GM19372 (cell line): Measurements from ENCODE around the gene ZFR.
A peak's percentile ranks its signal among the peaks of the same experiment; 100 is the strongest.
"Not testable (repeated sequence)": the region's sequence is repeated elsewhere in the genome, so short reads cannot be mapped to it uniquely, and the experiment has no call there.

Experiments
- ATAC-seq: cut with Tn5 transposase; IDR thresholded peaks from one replicate; pipeline ENCODE4 v1.9.1; 2021; ENCODE audit warnings: mild to moderate bottlenecking, low read depth, moderate library complexity; ENCODE audit not compliant: unreplicated experiment

The ZFR gene

DNA sequence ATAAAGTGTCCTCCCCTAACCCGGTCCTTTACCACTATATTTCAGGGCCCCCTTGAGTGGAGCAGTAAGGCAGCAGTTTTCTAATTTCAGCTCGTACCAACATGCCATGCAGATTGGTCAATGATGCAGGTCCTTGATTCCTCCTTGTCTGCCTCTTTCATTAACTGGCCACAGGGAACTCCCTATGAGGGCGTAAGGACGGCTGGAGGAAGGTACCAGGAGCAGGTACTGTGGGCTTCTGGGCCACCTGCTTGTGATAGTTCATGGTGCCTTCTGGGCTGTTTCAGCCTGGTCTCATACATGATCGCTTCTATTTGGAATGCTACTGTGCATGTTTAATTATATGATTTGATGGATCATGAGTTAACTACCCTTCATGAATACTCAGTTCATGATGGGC is 9.4 kb upstream of the ZFR start:
- no peak for ATAC-seq

DNA sequence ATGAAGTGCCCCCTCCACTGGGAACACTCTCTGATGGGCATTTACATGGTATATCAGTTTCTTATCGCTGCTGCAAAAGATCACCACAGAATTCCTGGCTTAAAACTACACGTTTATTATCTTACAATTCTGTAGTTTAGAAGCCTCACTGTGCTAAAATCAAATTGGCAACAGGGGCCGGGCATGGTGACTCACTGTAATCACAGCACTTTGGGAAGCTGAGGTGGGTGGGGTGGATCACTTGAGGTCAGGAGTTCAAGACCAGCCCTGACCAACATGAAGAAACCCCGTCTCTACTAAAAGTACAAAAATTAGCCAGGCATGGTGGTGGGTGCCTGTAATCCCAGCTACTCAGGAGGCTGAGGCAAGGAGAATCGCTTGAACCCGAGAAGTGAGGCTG is 7.8 kb upstream of the ZFR start:
- ATAC-seq, result not testable (repeated sequence)

DNA sequence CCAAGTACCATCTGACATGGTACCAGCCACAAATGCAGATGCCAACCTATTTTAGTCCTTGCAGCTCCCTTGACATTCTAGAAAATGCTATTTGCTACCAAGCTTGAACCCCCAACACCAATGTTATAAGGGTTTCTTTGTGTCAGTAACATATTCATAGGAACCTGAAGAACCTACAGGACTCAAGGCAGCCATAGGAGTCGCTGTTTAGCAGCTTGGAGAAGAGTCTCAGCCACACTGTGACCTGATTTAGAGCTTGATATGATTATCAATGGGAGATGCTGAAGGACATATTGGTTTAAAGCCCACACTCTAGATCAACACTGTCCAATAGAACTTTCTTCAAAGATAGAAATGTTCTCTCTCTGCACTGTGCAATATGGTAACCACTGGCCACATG is 6.4 kb upstream of the ZFR start:
- ATAC-seq, result no peak

DNA sequence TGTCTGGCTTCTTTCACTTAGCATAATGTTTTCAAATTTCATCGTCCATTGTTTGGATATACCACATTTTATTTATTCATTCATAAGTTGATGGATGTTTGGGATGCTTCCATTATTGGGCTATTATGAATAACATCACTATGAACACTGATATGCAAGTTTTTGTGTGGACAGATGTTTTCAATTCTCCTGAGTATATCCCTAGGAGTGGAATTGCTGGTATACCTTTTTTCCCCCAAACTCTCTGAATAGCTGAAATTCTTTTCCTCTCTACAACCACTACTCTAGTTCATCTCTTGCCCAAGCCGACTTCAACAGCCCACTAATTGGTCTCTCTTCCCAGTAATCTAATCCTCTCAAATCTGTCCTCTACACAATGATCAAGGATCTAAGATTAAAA is 4.7 kb upstream of the ZFR start:
- ATAC-seq, result no peak

DNA sequence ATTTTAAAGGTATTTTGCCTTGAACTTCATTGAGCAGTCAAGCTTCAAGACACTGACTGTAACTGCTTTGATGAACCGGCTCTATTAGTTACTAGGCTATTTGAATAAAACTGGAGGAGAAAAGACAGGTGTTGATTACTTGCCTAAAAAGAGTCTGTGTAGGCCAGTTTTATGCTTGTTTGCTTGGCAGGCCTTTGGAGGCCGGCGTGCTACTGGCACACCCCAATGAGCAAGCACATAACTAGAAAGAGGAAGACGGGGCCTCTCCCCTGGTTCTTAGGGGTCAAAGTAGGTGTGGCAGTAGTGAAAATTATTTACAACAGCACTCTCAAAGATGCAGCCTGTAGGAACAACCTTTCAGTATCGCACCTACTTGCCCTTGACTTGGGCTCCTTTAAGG is 2.1 kb upstream of the ZFR start:
- no peak for ATAC-seq

DNA sequence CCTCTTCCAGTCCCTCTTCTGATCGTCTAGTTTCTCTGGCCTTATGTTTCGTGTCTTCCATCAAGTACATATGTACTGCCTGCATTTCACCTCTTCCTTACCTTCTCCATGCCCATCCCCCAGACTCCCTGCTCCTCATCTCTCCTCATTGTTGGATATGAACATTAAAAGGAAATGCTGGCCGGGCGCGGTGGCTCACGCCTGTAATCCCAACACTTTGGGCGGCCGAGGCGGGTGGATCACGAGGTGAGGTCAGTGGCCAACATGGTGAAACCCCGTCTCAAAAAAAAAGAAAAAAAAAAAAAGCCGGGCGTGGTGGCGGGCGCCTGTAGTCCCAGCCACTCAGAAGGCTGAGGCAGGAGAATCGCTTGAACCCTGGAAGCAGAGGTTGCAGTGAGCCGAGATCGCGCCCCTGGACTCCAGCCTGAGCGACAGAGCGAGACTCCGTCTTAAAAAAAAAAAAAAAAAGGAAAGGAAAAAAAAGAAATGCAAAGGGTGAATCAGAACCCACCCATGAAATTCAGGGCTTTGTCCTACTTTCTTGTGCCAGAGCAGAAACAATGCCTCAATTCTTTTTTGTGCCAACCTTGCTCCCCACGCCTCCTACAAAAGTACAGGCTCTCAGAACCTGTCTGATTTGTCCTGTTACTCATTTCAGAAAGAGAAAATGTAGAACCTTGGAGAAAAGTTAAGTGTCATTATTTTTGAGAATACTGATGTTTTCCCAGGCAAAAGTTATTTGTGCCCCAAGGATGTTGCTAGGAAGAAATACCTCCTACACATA is 1.5 kb upstream of the ZFR start:
- no peak for ATAC-seq

DNA sequence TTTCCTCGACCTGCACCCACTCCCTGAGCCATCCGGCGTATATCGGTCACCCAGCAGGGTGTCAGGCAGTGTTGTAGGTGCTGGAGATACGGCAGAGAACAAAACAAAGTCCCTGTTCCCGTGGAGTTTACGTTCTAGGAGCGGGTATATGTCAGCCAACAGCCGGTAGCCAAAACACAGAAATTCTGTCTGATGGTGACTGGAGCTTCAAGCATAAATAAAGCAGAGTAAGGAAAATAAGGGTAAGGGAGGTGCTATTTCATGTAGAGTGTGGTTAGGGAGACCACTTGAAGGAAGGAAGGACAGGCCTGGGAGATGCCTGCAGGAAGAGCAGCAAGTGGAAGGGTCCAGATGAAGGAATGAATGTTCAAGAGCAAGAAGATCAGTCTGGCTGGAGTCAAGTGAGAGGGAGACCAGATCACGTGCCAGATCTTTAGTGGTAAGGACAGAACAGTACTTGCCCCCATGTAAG is 783 bp upstream of the ZFR start:
- ATAC-seq, result no peak

DNA sequence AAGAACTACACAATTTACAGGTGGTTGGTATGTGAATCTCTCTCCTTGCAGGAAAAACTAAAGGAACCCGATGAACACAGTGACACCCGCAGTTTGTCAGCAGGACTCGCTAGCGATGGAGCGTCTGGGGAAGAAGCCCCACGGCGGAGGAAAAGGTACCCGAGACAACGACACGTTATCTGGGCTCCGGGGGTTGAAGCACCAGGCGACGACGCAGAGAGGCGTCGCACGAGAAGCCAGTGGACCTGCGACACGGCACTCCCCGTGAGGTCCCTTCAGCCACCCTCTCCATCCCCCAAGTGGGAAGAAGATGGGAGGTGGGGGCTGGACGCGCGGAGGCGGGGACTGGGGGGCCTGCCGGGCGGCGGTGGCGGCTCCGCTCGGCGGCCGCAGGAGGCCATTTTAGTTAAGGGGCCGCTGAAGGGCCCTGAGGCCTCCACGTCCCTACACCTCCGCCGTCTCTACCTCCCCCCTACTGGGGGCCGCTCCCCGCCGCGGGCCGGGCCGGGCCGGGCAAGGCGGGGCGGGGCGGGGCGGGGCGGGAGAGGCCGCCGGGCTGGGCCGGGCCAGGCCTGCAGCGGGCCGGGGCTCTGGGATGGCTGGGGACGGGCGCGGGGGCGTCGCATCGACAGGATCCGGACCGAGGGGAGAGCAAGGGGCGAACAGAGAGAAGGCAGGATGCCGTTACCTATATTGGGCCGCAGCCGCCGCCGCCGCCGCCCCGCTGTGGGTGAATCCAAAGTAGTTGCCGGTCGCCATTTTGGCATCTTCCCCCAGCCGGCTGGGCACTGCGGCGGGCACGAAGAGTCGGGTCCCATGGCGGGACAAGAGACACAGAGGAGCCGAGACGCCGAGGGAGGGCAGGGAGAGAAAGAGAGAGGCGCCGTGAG is 754 bp downstream of the ZFR start:
- peak; percentile 49 for ATAC-seq

DNA sequence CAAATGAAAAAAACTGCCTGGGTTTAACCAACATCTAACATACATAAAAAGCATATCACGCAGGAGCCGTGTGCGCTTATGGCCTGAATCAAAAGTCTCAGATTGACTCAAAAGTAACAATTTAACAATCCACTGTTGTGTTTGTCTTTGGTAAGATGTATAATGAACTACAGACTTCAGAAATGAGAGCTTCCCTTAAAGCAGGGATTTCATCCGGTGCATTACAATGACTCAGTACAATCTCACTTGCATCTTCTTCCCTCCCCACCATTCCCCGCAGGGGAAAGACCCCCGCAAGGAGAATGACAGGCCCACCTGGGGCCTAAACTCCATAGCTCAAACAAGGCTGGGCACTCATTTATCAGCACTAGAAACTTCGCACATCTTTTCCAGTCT is 1.4 kb downstream of the ZFR start:
- ATAC-seq, result peak; percentile 6

DNA sequence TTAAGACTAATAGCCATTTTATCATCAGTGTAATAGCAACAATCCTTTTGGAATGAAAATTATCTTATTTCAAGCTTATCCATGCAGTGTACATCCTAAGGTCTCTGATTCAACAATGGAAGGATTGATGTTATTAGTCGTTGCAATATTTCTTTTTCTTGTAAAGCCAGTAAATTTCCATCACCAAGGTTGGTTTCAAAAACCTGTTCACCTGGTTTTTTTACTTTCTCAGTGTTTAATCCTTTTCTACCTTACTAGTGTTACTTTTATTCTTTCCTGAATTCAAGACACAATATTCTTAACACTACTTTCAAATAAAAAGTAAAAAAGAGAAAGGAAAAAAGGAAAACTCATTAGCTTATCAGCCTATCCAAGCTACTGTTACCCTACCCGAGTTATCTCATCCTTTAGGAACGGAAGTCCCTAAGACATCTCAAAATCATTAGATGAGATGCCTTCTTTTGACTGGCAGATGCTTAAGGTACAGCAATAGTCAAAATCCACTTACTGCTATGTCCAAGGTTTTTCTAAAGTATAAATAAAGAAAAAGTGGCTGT is 5.4 kb downstream of the ZFR start:
- no peak for ATAC-seq

DNA sequence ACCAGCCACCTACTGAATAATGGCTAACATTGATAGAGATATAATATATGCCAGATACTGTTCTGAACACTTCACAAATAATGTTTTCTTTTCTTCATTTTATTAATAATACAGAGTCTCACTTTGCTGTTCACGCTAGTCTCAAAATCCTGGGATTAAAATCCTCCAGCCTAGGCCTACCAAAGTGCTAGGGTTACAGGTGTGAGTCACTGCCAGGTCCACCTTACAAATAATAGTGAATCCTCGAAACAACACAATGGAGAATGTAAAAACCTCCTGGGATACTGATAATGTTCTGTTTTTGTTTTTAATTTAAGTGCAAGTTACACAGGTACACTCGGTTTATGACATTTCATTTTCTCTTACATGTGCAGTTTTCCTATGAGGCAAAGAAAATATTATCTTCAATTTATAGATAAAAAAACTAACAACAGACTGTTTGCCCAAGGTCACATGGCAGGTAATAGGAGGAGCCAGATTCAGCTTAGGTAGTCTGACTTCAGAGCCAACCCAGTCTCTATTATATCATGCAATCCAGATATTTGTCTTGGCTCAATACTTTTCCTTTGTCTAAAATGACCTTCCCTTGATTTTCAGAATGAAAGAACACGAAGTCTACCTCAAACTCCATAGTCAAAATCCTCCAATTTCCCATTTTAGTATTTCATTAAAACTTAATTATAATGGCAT is 7.8 kb downstream of the ZFR start:
- ATAC-seq, result no peak

DNA sequence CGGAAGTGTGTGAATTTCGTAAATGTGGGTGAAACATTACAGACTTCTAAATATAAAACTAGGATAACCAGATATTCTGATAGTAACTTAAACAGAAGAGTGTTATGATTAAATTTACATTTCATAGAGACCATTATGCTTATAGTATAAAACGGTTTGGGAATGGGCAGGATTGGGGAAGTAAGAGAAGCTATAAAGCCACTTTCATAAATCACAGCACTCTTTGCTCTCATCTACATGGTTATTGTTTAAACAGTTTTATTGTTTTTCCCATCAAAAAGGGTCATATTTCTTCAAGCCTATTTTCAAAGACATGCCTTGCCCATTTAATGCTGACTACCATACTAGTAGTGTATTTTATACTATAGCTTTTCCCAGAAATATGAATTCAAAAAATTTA is 9.2 kb downstream of the ZFR start:
- no peak for ATAC-seq

DNA sequence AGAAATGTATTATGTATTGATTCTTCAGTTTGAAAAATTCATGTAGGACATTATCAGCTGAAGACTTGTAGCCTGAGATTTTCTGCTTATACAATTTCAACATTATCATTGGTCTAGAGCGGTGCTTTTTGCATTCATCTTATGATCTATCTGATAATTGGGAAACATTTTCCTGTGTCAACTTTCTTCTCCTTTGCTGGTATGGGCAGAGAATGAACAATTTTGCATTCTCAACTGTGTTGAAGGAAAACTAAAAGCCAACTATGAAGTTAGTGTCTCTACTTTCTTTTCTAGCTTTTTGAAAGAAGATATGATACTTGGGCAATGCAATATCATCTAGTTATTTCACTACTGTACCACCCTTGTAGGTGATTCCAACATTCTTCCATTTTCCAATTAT is 10.3 kb downstream of the ZFR start:
- ATAC-seq, result no peak

DNA sequence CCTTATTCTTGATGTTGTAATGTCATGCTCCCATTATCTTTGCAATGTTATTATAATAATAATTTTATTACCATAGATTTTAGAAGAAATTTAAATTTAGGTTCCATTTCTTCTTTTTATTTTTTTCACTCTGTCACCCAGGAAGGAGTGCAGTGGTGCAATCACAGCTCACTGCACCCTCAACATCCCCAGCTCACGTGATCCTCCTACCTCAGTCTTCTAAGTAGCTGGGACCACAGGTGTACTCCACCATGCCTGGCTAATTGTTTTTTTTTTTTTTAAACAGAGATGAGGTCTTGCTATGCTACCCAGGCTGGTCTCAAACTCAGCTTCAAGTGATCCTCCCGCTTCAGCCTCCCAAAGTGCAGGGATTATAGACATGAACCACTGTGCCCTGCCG is 11.9 kb downstream of the ZFR start:
- ATAC-seq, result no peak

DNA sequence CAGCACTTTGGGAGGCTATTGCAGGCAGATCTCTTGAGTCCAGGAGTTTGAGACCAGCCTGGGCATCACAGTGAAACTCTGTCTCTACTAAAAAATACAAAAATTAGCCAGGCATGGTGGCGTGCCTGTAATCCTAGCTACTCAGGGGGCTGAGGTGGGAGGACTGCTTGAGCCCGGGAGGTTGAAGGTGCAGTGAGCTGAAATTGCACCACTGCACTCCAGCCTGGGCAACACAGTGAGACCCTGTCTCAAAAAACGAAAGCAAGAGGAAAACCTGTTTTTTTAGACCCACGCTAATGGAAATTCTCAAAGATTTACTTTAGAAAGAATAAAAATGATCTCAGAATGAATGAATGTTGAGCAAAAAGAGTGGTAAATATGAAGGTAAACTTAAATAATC is 13.7 kb downstream of the ZFR start:
- not testable (repeated sequence) for ATAC-seq

DNA sequence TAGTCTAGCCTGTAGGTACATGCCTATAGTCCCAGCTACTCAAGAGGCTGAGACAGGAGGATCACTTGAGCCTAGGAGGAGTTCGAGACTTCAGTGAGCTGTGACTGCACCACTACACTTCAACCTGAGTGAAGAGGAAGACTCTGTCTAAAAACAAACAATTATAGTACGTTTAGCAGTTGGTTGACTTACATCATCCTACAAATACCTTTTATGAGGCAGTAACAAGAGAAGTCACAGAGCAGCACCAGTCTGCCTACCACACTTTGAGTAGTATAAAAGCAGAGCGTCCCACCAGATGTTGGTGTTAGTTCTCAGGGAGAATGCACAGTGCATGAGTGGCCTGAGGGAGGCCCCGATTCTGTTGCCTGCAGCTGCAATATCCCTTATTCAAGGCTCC is 16.1 kb downstream of the ZFR start:
- ATAC-seq, result no peak

DNA sequence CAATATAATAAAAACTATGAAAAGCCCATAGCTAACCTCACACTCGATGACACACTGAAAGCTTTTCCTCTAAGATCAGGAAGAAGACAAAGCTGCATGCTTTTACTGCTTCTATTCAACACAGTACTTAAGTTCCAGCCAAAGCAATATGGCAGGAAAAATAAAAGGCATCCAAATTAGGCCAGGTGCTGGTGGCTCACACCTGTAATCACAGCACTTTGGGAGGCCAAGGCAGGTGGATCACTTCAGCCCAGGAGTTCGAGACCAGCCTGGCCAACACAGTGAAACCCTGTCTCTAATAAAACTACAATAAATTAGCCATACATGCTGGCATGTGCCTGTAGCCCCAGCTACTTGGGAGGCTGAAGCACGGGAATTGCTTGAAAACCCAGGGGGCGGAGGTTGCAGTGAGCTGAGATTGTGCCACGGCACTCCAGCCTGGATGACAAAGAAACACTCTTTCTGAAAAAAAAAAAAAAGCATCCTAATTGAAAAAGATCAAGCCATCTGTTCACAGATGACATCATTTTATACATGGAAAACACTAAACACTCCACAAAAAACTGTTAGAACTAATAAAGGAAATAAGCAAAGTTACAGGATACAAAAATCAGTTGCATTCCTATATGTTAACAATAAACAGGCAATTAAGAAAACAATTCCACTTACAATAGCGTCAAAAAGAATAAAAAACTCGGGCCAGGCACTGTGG is 17.9 kb downstream of the ZFR start:
- ATAC-seq, result no peak

DNA sequence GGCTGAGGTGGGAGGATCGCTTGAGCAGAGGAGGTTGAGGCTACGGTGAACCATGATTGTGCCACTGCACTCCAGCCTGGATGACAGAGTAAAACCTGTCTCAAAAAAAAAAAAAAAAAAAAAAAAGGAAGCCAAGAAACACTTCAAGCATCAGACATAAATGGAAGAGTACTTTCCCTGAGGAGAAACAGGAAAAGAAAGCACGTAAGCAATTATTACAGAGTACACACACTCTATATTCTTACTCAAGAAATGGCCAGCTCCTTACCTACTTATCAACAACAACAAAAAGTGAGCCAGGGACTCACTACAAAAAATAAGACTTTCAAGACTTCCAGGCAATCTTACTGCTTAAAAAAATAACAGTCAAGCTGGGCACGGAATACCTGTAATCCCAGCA is 21.8 kb downstream of the ZFR start:
- ATAC-seq, result no peak

DNA sequence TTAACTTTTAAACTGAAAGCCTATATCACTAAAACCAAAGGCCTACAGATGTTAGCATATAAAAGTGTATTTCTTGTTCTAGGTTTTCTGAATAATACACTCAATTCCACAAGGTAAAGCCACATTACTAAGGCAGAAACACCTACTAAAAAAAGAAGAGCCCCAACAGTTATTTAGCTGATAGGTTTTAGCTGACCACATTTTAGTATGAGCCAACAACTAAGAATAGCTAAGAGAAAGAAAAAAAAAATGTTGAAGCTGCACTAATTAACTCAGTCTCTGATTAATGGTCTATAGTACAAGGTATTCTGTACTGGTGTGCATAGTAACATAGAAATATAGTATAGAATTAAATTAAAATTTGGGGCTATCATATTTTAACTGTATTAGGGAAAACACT is 23.5 kb downstream of the ZFR start:
- peak; percentile 52 for ATAC-seq

DNA sequence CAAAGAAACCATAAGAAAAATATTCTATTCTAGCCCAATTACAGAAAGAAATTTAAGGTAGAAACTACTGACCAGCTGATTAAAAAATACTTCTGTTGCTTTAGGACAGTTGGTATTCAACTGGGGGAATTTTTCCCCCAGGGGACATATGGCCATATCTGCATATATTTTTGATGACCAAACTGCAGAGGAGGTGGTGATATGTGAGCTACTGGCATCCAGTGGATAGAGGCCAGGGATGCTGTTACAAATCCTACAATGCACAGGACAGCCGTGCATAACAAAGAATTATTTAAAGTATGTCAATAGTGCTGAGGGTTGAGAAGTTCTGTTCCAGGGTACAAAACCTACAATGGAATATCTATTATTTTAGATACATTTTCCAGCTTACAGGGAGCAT is 24.0 kb downstream of the ZFR start:
- ATAC-seq, result no peak
